T follicular helper cell (primary cell): ENCODE data around the gene SLC16A14.

ENCODE experiments used
- DNase-seq: peaks from one replicate; pipeline ENCODE4 v3.0.0-alpha.2; 2020; ENCODE audit warnings: low read depth

Gene SLC16A14

DNA sequence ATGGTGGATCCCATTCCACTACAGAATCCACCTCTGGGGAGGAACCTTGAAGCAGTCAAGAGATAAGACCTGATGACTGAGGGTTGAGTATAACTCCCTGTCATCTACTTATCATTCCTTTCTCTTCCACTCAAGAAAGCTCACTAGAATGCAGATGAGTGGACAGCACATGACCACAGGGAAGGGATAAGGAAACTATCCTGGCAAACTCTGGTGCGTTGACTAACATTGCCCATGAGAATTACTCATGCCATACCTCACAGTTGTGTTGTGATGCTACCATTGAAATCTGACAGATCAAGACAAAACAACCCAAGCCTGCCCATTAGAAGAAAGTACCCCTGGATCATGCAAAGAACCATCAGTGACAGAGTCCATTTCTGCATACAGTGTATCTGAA is 26.5 kb downstream of the SLC16A14 start:
- DNase-seq: no peak

DNA sequence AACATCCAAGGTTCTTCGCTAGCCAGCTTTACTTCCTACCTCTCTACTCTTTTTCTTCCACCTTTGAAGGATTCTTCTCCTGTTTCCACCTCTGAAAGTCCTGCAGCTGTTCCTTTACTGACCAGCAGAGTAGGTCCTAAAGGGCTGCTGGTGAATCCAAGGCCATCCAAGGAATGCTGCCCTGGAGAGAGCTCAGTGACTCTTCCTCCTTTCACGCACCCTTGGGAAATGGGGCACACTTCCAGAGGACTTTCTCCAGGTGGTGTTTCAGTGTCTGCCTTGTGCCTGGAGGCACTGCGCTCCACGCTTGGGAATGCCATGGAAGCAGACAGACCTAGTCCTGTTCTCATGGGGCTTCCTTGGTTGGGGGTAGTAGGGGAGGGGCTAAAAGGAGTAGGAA is 45.4 kb downstream of the SLC16A14 start:
- no peak for DNase-seq

DNA sequence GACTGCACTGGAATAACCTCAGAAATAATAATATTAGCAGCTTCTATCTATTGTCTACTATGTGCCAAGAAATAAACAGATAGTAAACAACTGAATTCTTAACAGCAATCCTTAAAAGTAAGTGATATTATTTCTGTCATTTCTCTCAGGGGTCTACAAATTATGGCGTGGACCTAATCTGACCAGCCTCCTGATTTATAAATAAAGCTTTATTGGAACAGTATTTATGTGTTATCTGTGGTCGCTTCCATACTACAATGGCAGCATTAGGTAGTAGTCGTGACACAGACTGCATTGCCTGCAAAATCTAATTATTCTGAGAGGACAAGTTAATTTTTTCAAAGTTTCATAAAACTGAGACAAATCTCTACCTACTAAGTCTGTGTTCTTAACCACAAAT is 49.0 kb downstream of the SLC16A14 start:
- no peak for DNase-seq

DNA sequence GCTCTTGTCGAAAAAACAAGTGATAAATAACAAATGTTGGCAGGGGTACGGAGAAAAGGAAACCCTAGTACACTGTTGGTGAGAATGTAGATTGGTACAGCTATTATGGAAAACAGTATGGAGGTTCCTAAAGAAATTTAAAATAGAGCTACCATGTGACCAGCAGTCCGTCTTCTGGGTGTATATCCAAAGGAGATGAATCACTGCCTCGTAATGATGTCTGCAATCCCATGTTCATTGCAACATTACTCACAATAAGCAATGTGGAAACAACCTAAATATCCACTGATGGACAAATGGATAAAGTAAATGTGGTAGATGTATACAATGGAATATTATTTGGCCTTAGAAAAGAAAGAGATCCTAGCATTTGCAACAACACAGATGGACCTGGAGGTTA is 50.6 kb downstream of the SLC16A14 start:
- DNase-seq: no peak

DNA sequence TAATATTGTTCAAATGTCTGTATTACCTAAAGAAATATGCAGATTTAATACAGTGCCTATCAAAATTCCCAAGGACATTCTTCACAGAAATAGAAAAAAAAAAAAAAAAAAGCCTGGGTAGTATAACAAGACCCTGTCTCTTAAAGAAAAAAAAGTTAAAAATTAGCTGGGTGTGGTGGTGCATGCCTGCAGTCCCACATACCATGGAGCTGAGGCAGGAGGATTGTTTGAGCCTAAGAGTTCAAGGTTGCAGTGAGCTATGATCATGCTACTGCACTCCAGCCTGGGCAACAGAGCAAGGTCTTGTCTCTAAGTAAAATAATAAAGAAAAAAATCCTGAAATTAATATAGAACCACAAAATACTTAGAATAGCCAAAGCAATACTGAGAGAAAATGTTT is 51.9 kb downstream of the SLC16A14 start:
- DNase-seq: no peak

DNA sequence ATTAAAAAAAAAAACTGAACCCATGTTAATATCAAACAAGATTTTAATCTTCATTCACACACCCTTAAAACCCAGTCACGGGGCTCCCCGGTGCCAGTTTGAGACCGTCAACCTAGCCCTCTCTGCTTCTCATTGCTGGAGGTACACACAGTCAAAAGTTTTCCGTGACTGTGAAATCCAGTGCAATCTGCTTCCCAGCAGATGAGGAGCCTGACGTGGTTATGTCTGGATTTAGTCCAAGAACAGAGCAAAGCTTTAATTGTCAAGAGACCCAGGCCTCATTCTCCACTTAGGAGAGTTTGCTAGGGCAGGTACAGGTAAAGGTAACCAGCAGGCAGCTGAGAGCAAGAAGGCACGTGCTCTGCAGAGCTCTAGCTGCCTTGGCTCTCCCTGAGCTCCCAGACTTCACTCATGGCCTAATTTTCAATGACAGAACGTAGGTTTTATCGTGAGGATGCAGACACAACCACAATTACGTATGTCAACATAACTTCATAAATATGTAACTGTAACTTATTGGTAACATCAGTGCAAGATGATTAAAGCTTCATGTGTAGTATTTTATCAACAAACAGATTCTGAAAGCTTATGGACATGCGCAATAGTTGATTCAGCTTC is 56.3 kb downstream of the SLC16A14 start:
- DNase-seq: no peak

DNA sequence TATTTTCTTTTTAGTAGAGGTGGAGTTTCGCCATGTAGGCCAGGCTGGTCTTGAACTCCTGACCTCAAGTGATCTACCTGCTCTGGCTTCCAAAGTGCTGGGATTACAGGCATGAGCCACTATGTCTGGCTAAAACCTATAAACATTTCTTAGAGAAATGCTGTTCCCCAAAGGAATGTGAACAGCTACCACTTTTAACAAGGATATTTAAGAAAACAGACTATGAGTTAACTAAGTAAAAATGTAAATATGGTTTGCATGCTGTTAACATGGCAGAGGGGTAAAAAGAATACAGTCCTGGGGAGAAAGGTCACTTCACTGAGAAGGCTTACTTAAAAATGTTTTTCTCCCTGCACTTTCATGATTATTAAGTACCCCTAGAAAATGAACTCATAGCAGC is 57.1 kb downstream of the SLC16A14 start:
- no peak for DNase-seq

DNA sequence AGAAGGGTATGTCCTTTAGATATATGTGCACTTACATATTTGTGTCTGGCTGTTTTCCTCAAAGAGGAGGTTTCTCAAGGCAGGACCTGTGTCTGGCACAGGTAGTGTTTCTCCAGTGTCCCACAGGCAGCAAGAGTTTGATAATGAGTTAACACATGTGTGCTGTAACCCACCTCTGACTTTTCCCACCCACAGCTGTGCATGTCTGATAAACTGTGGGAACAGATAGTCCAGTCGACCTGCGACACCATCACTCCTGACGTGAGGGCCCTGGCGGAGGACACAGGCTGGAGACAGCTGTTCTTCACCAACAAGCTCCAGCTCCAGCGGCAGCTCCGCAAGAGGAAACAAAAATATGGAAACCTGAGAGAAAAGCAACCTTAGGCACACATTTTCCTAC is 58.2 kb downstream of the SLC16A14 start:
- DNase-seq: no peak

DNA sequence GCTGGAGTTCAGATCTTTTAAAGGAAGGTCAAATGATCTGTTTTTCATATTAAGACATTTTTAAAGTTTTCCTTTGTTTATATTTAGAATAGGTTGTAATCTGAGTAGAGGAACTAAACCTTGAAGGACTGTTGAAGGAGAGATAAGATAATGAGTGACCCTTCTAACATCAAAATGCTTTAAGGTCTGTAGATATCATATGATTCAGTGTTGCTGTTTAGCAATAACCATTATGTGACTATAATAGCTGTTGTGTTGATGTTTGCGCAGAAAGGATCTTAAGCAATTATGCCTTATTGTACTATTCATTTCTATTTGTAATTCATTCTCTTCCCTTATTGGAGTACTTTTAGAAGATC is 60.0 kb downstream of the SLC16A14 start:
- DNase-seq: no peak

DNA sequence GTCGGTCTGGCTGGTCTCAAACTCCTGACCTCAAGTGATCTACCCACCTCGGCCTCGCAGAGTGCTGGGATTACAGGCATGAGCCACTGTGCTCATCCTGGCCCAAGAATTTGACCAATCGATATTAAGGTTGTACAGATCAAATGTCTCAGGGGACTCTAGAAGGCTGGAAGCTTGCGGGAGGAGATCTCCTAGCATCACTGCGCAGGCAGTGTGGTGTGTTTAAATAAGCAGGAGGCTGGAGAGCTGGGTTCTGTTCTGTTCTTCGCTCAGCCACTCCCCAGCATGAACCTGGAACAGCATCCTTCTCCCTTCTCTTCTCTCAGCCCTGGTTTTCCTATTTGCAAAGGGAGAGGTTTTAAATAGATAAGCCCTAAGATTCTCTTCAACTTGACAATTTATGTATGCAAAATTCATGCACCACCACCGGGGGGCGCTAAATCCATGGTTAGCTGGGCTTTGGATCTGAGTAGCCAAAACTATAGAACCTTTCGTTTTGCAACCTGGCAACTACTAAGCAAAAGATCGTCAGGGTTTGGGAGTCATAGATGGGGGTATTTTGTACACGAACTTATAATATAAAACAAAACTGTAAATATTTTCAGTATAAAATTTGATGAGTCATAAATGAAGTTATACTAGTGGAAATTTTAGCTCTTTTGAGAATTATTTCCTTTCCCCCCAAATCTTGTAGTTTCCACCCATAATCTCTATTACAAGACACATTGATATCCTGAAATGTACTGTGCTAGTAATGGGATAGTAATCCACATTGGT is 60.6 kb downstream of the SLC16A14 start:
- peak; percentile 64 for DNase-seq

DNA sequence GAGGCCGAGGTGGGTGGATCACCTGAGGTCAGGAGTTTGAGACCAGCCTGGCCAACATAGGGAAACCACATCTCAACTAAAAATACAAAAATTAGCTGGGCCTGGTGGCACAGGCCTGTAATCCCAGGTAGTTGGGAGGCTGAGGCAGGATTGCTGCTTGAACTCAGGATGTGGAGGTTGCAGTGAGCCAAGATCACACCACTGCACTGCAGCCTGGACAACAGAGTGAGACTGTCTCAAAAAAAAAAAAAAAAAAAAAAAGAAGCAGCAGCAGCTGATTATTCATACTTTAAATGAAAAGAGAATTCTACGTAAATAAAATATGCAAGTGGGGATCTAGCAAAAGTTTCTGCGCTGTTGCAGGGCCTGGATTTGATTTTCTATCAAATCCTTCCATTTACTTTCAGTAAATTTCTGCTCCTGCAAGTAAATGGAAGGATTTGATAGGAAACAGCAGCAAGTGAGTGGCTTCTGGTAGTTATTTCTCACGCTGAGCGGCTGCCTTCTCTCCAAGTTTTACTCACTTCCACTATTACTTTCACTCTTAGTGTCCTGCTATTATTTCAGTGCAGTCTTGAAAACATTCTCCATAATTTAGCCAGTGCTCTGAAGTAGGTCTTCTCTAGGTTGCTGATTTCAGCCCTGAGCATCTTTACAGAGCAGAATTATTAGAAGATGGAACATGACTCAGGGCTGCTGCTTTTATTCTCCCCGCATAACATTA is 68.4 kb downstream of the SLC16A14 start:
- DNase-seq: no peak

DNA sequence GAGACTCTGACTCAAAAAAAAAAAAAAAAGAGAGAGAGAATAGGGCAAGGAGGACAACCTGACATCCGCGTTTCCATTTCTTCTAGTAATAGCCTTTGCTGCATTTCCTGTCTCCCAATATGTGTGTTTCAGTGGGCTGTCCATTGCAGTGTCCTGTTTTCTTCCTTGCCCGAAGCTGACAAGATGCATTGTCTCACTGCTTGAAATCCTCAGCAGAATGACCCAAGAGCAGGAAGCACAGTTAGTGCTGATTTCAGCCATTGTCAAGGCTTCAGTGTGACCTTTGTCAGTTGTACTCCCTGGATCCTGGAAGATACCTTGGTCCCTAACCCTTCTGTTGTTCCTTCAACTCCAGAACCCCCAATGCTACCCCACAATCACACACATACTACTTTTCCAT is 71.2 kb downstream of the SLC16A14 start:
- no peak for DNase-seq

DNA sequence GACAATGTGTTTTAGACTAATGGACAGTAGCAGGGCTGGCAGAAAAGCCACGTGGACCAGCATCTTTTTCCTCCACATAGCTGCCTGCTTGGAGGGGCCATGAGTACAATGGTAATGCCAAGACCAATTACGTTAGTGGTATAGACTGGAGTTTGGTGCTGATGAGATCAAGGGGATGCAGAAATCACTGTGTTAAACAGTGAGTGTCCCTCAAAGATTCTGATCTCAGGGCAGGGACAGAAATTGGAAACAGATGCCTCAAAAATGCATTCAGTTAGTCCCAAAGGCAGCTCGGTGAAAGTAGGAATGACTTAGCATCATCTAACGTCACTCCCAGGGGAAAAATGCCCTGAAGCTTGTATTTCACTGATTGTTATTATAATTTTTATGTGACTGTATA is 72.4 kb downstream of the SLC16A14 start:
- no peak for DNase-seq

DNA sequence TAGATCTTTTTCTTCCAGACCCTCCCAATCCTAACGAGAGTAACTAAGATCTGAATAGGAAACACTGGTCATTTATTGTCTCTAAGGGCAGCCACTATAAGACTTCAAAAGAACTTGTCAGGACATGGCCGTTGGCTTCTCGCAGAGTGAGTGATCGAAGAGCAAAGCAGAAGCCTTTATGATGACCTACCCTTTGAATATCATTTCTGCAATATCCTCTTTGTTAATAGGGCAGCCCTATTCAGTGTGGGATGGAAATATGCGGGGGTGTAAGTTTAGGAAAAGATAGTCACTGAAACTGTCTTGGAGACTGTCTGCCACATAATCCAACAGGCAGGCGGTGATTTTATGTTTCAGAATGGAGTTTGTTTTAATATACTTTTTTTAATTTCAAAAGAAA is 75.5 kb downstream of the SLC16A14 start:
- no peak for DNase-seq
